ENCODE measurements around the gene ASAH2. TPM values are rescaled to one million over a fixed set of nuclear protein-coding genes. Genes with fewer than 3 reads are reported as not detected.

ASAH2 gene
- total RNA-seq, 1 donor from 2014 or later, result 3.1 TPM

Other genes starting within 250 kb of the ASAH2 start
- 19.3 TPM for gene WASHC2A, start 183.6 kb downstream of the ASAH2 start, total RNA-seq